Measurements from ENCODE around the gene ANO8. TPM values are rescaled to one million over a fixed set of nuclear protein-coding genes. Genes with fewer than 3 reads are reported as not detected.
A peak's percentile ranks its signal among the peaks of the same experiment; 100 is the strongest.

Gene ANO8
- total and polyA plus RNA-seq, 2 of the 8 experiments (the other 6 are each of a cell fraction or from before 2014, with no cell fraction given): 9.5 to 20.7 TPM

DNA sequence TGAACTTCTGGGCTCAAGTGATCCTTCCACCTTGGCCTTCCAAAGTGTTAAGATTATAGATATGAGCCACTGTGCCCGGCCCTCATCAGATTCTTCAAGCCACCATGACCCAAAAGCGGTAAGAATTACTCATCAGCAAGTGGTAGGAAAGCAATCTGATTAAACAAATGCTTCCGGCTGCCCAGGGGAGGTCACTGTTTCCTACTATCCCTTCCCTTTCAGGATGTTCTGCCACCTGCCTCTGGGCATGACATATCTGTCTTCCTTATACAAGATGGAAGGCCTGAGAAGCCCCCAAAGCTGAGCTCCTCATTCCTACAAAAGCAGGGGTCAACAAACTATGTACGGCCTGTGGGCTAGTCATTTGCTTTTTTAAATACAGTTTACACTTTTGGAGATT, 38.4 kb downstream of the ANO8 start:
- Histone ChIP-seq H2BK5ac (ENCODE audit: low read depth, low read length) (no peak overlapping the region), H3K18ac (ENCODE audit: extremely low read depth, low read length) (no peak overlapping the region), H2BK20ac (ENCODE audit: low read length) (no peak overlapping the region), H3K9me3 (ENCODE audit: insufficient read depth in 2 of 2, low read depth in 1 of 2, low read length in 1 of 2) (peaks cover 0 to 3% of the 10 kb centered on the region in 2 experiments; a peak in 1 of 4 replicates), H4K8ac (ENCODE audit: extremely low read depth, insufficient read depth, low read length) (no peak overlapping the region), H3K23me2 (ENCODE audit: low read depth, low read length) (peaks cover 5% of the 10 kb centered on the region; the same call in 1 of the 2 replicates), H3K36me3 (ENCODE audit: control insufficient read depth in 2 of 4, insufficient read depth in 4 of 4, low read length in 3 of 4) (peaks cover 0 to 17% (median 8%) of the 10 kb centered on the region in 4 experiments; a peak in 5 of 8 replicates), H2AFZ (ENCODE audit: low read length) (no peak overlapping the region), H3K27ac (ENCODE audit: low read depth, low read length) (no peak overlapping the region), H2AK5ac (ENCODE audit: low read depth, low read length) (no peak overlapping the region), H3K4me3 (ENCODE audit: extremely low read depth in 1 of 4, insufficient read depth in 2 of 4, low read depth in 3 of 4, low read length in 4 of 4) (no peak overlapping the region), H3K4me1 (replicated peaks in 1 of 4; ENCODE audit: control insufficient read depth in 3 of 4, insufficient read depth in 4 of 4, low read length in 3 of 4) (peaks cover 0 to 5% (median 4%) of the 10 kb centered on the region in 4 experiments; a peak in 5 of 7 replicates), H2BK12ac (ENCODE audit: low read depth, low read length) (no peak overlapping the region), H3K79me1 (ENCODE audit: low read depth, low read length) (peaks cover 7% of the 10 kb centered on the region), H4K5ac (ENCODE audit: insufficient read length, low read depth, low read length) (no peak overlapping the region), H3K27me3 (replicated peaks in 1 of 4; ENCODE audit: control insufficient read depth in 3 of 4, extremely low read depth in 1 of 4, insufficient read depth in 3 of 4, low read length in 3 of 4) (no peaks in the 10 kb centered on the region), H4K20me1 (replicated peaks in 1 of 2; ENCODE audit: control insufficient read depth in 1 of 2, insufficient read depth in 2 of 2, low read length in 2 of 2) (peaks cover 0 to 11% of the 10 kb centered on the region in 2 experiments), H3K4me2 (ENCODE audit: insufficient read depth in 1 of 2, low read depth in 2 of 2, low read length in 2 of 2) (no peak overlapping the region), H4K91ac (replicated peaks; ENCODE audit: insufficient read length, low read length) (no peak overlapping the region), H3K9ac (replicated peaks in 1 of 4; ENCODE audit: extremely low read depth in 1 of 4, low read depth in 3 of 4, low read length in 3 of 4) (no peak overlapping the region), H3K23ac (ENCODE audit: insufficient read length) (no peak overlapping the region), H2BK120ac (replicated peaks; ENCODE audit: low read depth, low read length) (no peak overlapping the region), H3K14ac (ENCODE audit: insufficient read length) (no peak overlapping the region), H3K56ac (replicated peaks; ENCODE audit: insufficient read length, low read depth, low read length) (no peak overlapping the region), H2BK15ac (ENCODE audit: low read length) (no peak overlapping the region), H3K79me2 (ENCODE audit: control insufficient read depth in 1 of 2, insufficient read depth in 2 of 2, low read length in 2 of 2) (peaks cover 0 to 6% of the 10 kb centered on the region in 2 experiments; a peak in 1 of 4 replicates), H3K4ac (replicated peaks; ENCODE audit: insufficient read length, low read depth, low read length) (no peak overlapping the region)
- DNase-seq (ENCODE audit: low read depth in 1 of 2, low spot score in 2 of 2) (no peak), FAIRE-seq (no peak)
- 92% methylated on average over 4 of the region's 4 CpGs; no CpG with 5 or more reads in 1 of the 2 experiments for WGBS, 2 experiments (ENCODE audit: extremely low coverage in 1 of 2, insufficient coverage in 1 of 2, insufficient read length in 1 of 2, insufficient replicate concordance in 2 of 2, low coverage in 1 of 2, low lambda C conversion rate in 2 of 2, missing lambda C conversion rate in 1 of 2)
- TF ChIP-seq KDM4A (IDR thresholded peaks at IDR 0.05; ENCODE audit: low read depth, low read length, severe bottlenecking) (no peak), KDM1A (IDR thresholded peaks at IDR 0.05; ENCODE audit: borderline replicate concordance, low read length) (no peak), MAX (IDR thresholded peaks at IDR 0.05) (no peak), POLR2A (IDR thresholded peaks at IDR 0.05; ENCODE audit: control extremely low read depth in 1 of 2, low read depth in 2 of 2, low read length in 2 of 2) (no peak), RAD21 (IDR thresholded peaks at IDR 0.05 in 1 of 2, conservative IDR thresholded peaks at IDR 0.05 in 1 of 2; ENCODE audit: low read depth in 2 of 2, low read length in 2 of 2) (peak; percentile 8 to 17; a peak in 1 of 4 replicates), SIRT6 (IDR thresholded peaks at IDR 0.05; ENCODE audit: low read length) (no peak)
- TF ChIP-seq, protein P1, sequence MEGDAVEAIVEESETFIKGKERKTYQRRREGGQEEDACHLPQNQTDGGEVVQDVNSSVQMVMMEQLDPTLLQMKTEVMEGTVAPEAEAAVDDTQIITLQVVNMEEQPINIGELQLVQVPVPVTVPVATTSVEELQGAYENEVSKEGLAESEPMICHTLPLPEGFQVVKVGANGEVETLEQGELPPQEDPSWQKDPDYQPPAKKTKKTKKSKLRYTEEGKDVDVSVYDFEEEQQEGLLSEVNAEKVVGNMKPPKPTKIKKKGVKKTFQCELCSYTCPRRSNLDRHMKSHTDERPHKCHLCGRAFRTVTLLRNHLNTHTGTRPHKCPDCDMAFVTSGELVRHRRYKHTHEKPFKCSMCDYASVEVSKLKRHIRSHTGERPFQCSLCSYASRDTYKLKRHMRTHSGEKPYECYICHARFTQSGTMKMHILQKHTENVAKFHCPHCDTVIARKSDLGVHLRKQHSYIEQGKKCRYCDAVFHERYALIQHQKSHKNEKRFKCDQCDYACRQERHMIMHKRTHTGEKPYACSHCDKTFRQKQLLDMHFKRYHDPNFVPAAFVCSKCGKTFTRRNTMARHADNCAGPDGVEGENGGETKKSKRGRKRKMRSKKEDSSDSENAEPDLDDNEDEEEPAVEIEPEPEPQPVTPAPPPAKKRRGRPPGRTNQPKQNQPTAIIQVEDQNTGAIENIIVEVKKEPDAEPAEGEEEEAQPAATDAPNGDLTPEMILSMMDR (IDR thresholded peaks at IDR 0.05; ENCODE audit: control extremely low read depth in 1 of 3, insufficient read depth in 1 of 3, low read depth in 1 of 3, low read length in 3 of 3): peak in 1 of 3 experiments; percentile 22; a peak in 1 of 4 replicates
- CTCF ChIA-PET (ENCODE audit: partially characterized antibody): interaction anchor here (2.0 kb wide), 1 partner anchor 10 kb away, joined by 12 read pairs; the partner anchor contains the start of gene MRPL34
- POLR2A ChIA-PET (ENCODE audit: partially characterized antibody): interaction anchor here (0.6 to 2.3 kb wide), 4 partner anchors 16 to 69 kb away, joined by 4 to 5 read pairs (median 4); no protein-coding TSS in a partner anchor

Data from H1 (cell line).